Smooth muscle cell (in vitro differentiated cells): Measurements from ENCODE around the gene CLPSL1. TPM values are rescaled to one million over a fixed set of nuclear protein-coding genes. Genes with fewer than 3 reads are reported as not detected.

Experiments used
- DNase-seq: peaks from one replicate; lab custom pipeline; 2025; ENCODE audit not compliant: unreplicated experiment; lab: John Stamatoyannopoulos, UW
- H2AFZ ChIP-seq: fragments of 200-600 bp; sonication (generic); 2 replicates; pipeline ENCODE4 v1.6.0; 2016; ENCODE audit warnings: antibody characterized with exemption, low read depth, mild to moderate bottlenecking
- H3F3A ChIP-seq: fragments of 200-600 bp; sonication (generic); 2 replicates; pipeline ENCODE4 v1.6.0; 2017; ENCODE audit warnings: antibody characterized with exemption, low read depth
- H3K27ac ChIP-seq: fragments of 200-600 bp; sonication (generic); 2 replicates; pipeline ENCODE4 v1.5.1; 2016; ENCODE audit warnings: low read depth, mild to moderate bottlenecking
- H3K27me3 ChIP-seq: fragments of 200-600 bp; sonication (generic); 2 replicates; pipeline ENCODE4 v1.6.1; 2016; ENCODE audit warnings: low read depth, mild to moderate bottlenecking
- H3K36me3 ChIP-seq: fragments of 200-600 bp; sonication (generic); 2 replicates; pipeline ENCODE4 v1.5.1; 2016; ENCODE audit warnings: low read depth
- H3K4me1 ChIP-seq: fragments of 200-600 bp; sonication (generic); 2 replicates; pipeline ENCODE4 v1.5.1; 2016; ENCODE audit warnings: low read depth
- H3K4me2 ChIP-seq: fragments of 200-600 bp; sonication (generic); 2 replicates; pipeline ENCODE4 v1.6.0; 2016; ENCODE audit warnings: mild to moderate bottlenecking
- H3K4me3 ChIP-seq: fragments of 200-600 bp; sonication (generic); 2 replicates; pipeline ENCODE4 v1.5.1; 2016; ENCODE audit warnings: mild to moderate bottlenecking
- H3K79me2 ChIP-seq: fragments of 200-600 bp; sonication (generic); 2 replicates; pipeline ENCODE4 v1.6.0; 2016; ENCODE audit warnings: low read depth, mild to moderate bottlenecking
- H3K9ac ChIP-seq: fragments of 200-600 bp; sonication (generic); 2 replicates; pipeline ENCODE4 v1.6.0; 2016; ENCODE audit warnings: low read depth
- H3K9me3 ChIP-seq: fragments of 200-600 bp; sonication (generic); replicated peaks from 2 replicates; pipeline ENCODE4 v1.5.1; 2016; ENCODE audit warnings: low read depth
- H4K20me1 ChIP-seq: fragments of 200-600 bp; sonication (generic); 2 replicates; pipeline ENCODE4 v1.6.0; 2016; ENCODE audit warnings: low read depth
- WGBS: methylation state at CpG from one replicate; pipeline ENCODE4 v1.1.7; 2016; ENCODE audit warnings: low lambda C conversion rate; 5-methylcytosine and 5-hydroxymethylcytosine counted together
- polyA plus RNA-seq: library from polyadenylated mRNA; unstranded; fragments of >200 nt; fragmentation: Nextera tagmentation; extraction: Ambion mirVana; gene quantifications from 2 replicates; pipeline ENCODE4 v1.2.1, GENCODE V29; 2016
- total RNA-seq: library from RNA; depleted of rRNA; stranded (reverse); fragments of >200 nt; gene quantifications from 2 replicates; pipeline ENCODE4 v1.2.3, GENCODE V29; 2014
- TF ChIP-seq, protein P1 (sequence below): fragments of 200-600 bp; sonication (generic); IDR thresholded peaks from 2 replicates; pipeline ENCODE4 v1.5.1; 2017; ENCODE audit warnings: borderline replicate concordance, mild to moderate bottlenecking, antibody characterized with exemption; ENCODE audit not compliant: insufficient read depth, poor library complexity, severe bottlenecking

Gene CLPSL1
- total and polyA plus RNA-seq, 2 experiments from 2014 or later: not detected

DNA sequence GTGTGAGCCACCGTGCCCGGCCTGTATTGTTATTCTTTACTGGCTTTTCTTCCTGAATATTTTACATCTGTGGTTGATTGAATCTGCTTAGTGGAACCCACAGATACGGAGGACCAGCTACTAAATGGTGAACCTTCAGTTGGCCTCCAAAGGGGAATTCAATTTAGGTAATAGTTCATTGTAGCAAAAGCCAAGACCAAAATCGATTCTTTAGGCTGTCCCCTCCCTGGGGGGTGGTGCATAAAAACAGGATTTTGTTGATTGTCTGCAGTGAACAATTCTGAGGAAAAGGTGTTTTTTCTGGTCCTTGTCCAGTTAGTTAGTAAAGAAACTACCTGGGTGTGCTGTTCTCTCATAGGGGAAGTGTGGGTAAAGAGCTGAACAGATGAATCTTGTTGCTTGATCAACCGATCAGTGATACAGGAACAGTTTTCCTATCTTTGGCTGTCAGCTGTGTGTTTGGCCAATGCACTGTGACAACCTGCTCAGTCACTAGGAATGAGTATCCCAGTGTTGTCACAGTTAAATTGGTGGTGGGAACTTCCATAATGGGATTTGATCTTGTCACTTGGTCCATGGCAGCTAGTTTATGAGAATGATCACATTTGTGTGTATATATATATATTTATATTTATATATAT, 43.9 kb downstream of the CLPSL1 start:
- no peaks in the 10 kb centered on the region for H3K27me3 ChIP-seq
- H3K9ac ChIP-seq: no peak overlapping the region
- H3K79me2 ChIP-seq: no peaks in the 10 kb centered on the region
- no peaks in the 10 kb centered on the region for H3K4me1 ChIP-seq
- H3K27ac ChIP-seq: no peak overlapping the region
- H3K9me3 ChIP-seq: no peaks in the 10 kb centered on the region
- no peak overlapping the region for H3K4me2 ChIP-seq
- H2AFZ ChIP-seq: no peak overlapping the region
- no peaks in the 10 kb centered on the region for H4K20me1 ChIP-seq
- no peaks in the 10 kb centered on the region for H3F3A ChIP-seq
- no peak overlapping the region for H3K4me3 ChIP-seq
- TF ChIP-seq, protein P1, sequence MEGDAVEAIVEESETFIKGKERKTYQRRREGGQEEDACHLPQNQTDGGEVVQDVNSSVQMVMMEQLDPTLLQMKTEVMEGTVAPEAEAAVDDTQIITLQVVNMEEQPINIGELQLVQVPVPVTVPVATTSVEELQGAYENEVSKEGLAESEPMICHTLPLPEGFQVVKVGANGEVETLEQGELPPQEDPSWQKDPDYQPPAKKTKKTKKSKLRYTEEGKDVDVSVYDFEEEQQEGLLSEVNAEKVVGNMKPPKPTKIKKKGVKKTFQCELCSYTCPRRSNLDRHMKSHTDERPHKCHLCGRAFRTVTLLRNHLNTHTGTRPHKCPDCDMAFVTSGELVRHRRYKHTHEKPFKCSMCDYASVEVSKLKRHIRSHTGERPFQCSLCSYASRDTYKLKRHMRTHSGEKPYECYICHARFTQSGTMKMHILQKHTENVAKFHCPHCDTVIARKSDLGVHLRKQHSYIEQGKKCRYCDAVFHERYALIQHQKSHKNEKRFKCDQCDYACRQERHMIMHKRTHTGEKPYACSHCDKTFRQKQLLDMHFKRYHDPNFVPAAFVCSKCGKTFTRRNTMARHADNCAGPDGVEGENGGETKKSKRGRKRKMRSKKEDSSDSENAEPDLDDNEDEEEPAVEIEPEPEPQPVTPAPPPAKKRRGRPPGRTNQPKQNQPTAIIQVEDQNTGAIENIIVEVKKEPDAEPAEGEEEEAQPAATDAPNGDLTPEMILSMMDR: no peak
- DNase-seq: no peak
- 89% methylated on average over 5 of the region's 5 CpGs for WGBS
- H3K36me3 ChIP-seq: no peaks in the 10 kb centered on the region

DNA sequence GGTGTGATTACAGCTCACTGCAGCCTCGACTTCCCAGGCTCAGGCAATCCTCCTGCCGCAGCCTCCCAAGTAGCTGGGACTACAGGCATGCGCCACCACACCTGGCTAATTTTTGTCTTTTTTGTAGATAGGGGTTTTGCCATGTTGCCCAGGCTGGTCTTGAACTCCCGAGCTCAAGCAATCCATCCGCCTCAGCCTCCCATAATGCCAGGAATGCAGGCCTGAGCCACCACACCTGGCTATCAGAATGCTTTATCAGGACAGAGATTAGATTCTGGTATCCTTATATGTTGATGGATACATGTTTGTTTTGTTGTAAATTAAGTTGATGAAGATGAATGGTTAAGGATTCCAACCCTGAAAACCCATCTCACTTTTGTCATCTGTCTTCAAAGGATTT, 48.5 kb downstream of the CLPSL1 start:
- Histone ChIP-seq H3K27ac (no peak overlapping the region), H3K36me3 (no peaks in the 10 kb centered on the region), H3K79me2 (no peaks in the 10 kb centered on the region), H4K20me1 (no peaks in the 10 kb centered on the region), H3F3A (peaks cover 7% of the 10 kb centered on the region), H3K9me3 (no peaks in the 10 kb centered on the region), H3K4me2 (no peak overlapping the region), H3K27me3 (no peaks in the 10 kb centered on the region), H3K4me1 (no peaks in the 10 kb centered on the region), H3K4me3 (no peak overlapping the region), H3K9ac (no peak overlapping the region), H2AFZ (no peak overlapping the region)
- TF ChIP-seq, protein P1: no peak
- 96% methylated on average over 5 of the region's 5 CpGs for WGBS
- DNase-seq: no peak

DNA sequence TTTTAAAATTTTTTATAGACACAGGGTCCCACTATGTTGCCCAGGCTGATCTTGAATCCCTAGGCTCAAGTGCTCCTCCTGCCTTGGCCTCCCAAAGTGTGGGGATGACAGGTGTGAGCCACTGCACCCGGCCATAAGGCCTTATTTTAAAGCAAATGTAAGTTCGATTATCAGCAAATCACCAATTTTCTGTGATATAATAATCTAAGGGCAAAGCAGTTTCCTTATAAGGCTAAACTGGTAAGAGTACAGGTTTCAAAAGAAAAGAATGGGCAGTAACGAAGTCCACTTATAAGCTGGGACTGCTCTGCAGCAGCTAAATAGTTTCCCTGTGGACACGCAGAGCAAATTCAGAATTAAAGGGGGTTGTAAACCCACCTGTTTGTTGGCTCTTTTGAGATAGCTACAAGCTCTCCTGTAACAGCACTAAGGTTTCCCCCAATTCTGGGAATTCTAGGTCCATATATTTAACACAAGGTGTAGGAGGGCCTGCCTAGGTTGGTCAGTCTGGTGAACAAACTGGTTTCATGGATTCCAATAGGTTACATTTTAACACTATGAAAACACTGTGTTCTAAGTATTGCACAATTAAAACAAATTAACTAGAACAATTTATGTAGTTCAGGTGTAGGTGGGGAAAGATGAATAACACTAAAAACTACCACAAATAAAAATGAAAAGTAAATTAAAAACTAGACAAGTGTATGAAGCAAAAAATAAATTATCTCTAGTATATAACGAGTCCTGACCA, 50.6 kb downstream of the CLPSL1 start:
- Histone ChIP-seq H2AFZ (no peak overlapping the region), H3K4me1 (no peaks in the 10 kb centered on the region), H3K9me3 (no peaks in the 10 kb centered on the region), H3F3A (peaks cover 7% of the 10 kb centered on the region), H3K4me3 (no peak overlapping the region), H3K27me3 (no peaks in the 10 kb centered on the region), H3K4me2 (no peak overlapping the region), H3K36me3 (no peaks in the 10 kb centered on the region), H3K27ac (no peak overlapping the region), H3K79me2 (no peaks in the 10 kb centered on the region), H4K20me1 (no peaks in the 10 kb centered on the region), H3K9ac (no peak overlapping the region)
- TF ChIP-seq, protein P1: no peak
- no peak for DNase-seq
- WGBS: 95% methylated on average over 5 of the region's 5 CpGs

DNA sequence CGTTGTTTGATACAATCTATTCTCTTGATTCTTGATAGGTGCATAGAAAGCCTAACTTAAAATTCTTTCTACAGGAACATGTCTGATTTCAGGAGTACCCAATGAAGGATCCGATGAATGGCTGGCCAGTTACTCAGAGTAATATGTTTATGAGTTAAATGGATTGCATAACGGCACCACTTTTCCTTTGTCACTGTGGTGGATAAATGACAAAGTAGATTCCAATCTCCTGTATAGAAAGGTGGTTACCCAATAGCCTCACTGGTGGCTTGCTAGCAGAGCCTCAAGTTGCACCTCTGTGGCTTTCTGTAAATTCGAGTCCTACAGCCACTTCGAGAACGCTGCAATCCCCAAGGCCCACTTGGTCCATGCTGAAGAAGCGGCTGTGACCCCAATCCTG, 52.7 kb downstream of the CLPSL1 start:
- H3F3A ChIP-seq: peaks cover 7% of the 10 kb centered on the region
- H3K4me1 ChIP-seq: no peaks in the 10 kb centered on the region
- no peak overlapping the region for H3K4me3 ChIP-seq
- no peak for DNase-seq
- no peak overlapping the region for H3K27ac ChIP-seq
- H3K4me2 ChIP-seq: no peak overlapping the region
- WGBS: 95% methylated on average over 7 of the region's 7 CpGs
- H3K9me3 ChIP-seq: no peaks in the 10 kb centered on the region
- TF ChIP-seq, protein P1: no peak
- no peak overlapping the region for H2AFZ ChIP-seq
- H3K27me3 ChIP-seq: no peaks in the 10 kb centered on the region
- no peak overlapping the region for H3K9ac ChIP-seq
- no peaks in the 10 kb centered on the region for H4K20me1 ChIP-seq
- H3K36me3 ChIP-seq: no peaks in the 10 kb centered on the region
- H3K79me2 ChIP-seq: no peaks in the 10 kb centered on the region
